Panc1 (cell line): Measurements from ENCODE around the gene MAD1L1. TPM values are rescaled to one million over a fixed set of nuclear protein-coding genes. Genes with fewer than 3 reads are reported as not detected.

Experiments used
- ATAC-seq: fragments of 200-7000 bp; cut with Tn5 transposase; 2 replicates; pipeline ENCODE4 v1.9.1; 2020; ENCODE audit warnings: mild to moderate bottlenecking, moderate library complexity
- BruUV-seq: library from RNA; stranded (reverse); fragments of 400-500 nt; replicated peaks from 2 replicates; lab custom pipeline; 2021; lab: Mats Ljungman, UMichigan
- CTCF ChIA-PET: fragments of 300-600 bp; sonication (Branson Sonifier 250); formaldehyde crosslinking; loops from one replicate; lab custom pipeline; 2022; ENCODE audit warnings: antibody characterized with exemption; lab: Charles Lee
- POLR2A ChIA-PET: fragments of 300-600 bp; sonication (Branson Sonifier 250); formaldehyde crosslinking; loops from one replicate; lab custom pipeline; 2022; ENCODE audit warnings: antibody characterized with exemption; lab: Charles Lee
- DNase-seq: peaks from one replicate; pipeline ENCODE4 v3.0.0-alpha.2; 2010; ENCODE audit warnings: low read depth, low spot score
- H3K27ac ChIP-seq: 2 replicates; pipeline ENCODE4 v1.5.1; 2011; ENCODE audit warnings: mild to moderate bottlenecking, low read length, inconsistent platforms
- H3K27me3 ChIP-seq: fragments of 200-500 bp; sonication (Bioruptor generic); 2 replicates; pipeline ENCODE4 v1.6.0; 2014; ENCODE audit warnings: low read length, inconsistent platforms; ENCODE audit not compliant: control insufficient read depth, insufficient read depth
- H3K36me3 ChIP-seq: fragments of 200-500 bp; sonication (Bioruptor generic); 2 replicates; pipeline ENCODE4 v1.5.1; 2014; ENCODE audit warnings: inconsistent platforms, mild to moderate bottlenecking, low read length, moderate library complexity; ENCODE audit not compliant: control insufficient read depth, insufficient read depth
- H3K4me1 ChIP-seq: 2 replicates; pipeline ENCODE4 v1.5.1; 2011; ENCODE audit warnings: inconsistent platforms, mild to moderate bottlenecking, low read length, moderate library complexity; ENCODE audit not compliant: control insufficient read depth, insufficient read depth
- H3K4me3 ChIP-seq, 2 experiments: 2 replicates each; pipeline ENCODE4 v1.5.1; 2011 to 2012; ENCODE audit warnings: low read depth in 2 of 2, low read length in 2 of 2, mild to moderate bottlenecking in 2 of 2, inconsistent platforms in 1 of 2, moderate library complexity in 1 of 2
- H3K9me3 ChIP-seq: fragments of 200-500 bp; sonication (Bioruptor generic); 2 replicates; pipeline ENCODE4 v1.5.1; 2014; ENCODE audit warnings: low read depth, mild to moderate bottlenecking, inconsistent platforms, low read length, moderate library complexity; ENCODE audit not compliant: control insufficient read depth, insufficient read depth
- POLR2AphosphoS5 ChIP-seq: IDR thresholded peaks from 2 replicates; pipeline ENCODE4 v1.6.1; 2012; ENCODE audit warnings: mild to moderate bottlenecking, low read depth, low read length, moderate library complexity
- SIN3A ChIP-seq: IDR thresholded peaks from 2 replicates; pipeline ENCODE4 v1.6.1; 2012; ENCODE audit warnings: low read depth, mild to moderate bottlenecking, low read length, moderate library complexity, borderline replicate concordance; ENCODE audit not compliant: insufficient read depth
- TCF7L2 ChIP-seq: IDR thresholded peaks from 2 replicates; pipeline ENCODE4 v1.6.1; 2011; ENCODE audit warnings: mild to moderate bottlenecking, low read depth, low read length, inconsistent platforms
- in situ Hi-C: cut with HindIII; loops from 2 replicates; pipeline ENCODE4 v1.10.0; 2016; ENCODE audit warnings: low sequenced_read_pairs, low pct_unique_long_range_greater_than_20kb
- intact Hi-C: fragments of 100-400 bp; cut with micrococcal nuclease; formaldehyde crosslinking; loops from one replicate; pipeline ENCODE4 v1.10.0; 2022; ENCODE audit not compliant: unreplicated experiment
- total RNA-seq: library from RNA; stranded (reverse); gene quantifications from one replicate; pipeline ENCODE4 v1.2.1, GENCODE V29; 2021; ENCODE audit not compliant: unreplicated experiment
- TF ChIP-seq, protein P1 (sequence below), 2 experiments: IDR thresholded peaks; 2 replicates each; pipeline ENCODE4 v1.6.1; 2011 to 2012; ENCODE audit warnings: low read depth in 2 of 2, control low read depth in 1 of 2, low read length in 1 of 2, mild to moderate bottlenecking in 1 of 2, moderate library complexity in 1 of 2; ENCODE audit not compliant: insufficient read depth in 1 of 2
- TF ChIP-seq, protein P2 (sequence below): fragments of 450-650 bp; IDR thresholded peaks from 2 replicates; pipeline ENCODE4 v1.5.1; 2017; ENCODE audit warnings: mild to moderate bottlenecking

The MAD1L1 gene
- total RNA-seq, 1 experiment from 2014 or later = 70.8 TPM

DNA sequence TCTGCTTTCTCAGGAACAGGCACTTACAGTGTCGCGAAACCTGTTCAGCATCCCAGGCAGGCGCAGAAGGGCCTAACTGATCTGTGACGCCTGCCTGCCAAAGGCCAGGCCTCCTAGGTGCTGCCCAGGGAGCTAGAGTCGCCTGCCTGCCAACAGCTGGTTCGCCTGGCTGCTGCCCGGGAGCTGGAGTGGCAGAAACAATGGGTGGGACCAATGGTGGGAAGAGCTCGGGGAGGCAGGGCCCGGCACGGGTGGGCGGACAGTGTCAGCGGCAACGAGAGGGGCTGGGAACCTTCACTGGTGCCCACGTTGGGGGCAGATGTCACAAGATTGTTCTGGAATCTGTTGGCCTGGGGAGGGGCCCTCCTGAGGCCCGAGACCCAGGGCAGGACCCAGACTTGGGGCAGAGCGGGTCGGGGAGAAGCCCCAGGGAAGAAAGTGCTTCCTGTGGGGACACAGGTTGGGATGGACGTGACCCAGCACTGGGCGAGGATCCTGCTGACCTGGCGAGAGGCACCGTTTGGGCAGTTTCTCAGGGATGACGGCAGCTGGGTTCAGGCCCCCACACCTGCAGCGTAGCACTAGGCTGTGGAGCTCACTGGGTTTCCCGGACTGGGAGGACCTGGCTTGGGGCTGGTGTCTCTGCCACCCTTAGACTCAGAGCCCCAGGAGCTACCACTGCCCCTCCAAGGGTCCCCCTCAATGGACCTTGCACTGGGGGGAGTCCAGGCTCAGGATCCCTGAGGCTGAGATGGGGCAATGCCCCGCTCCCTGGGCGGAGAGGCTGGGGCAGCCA, 380.8 kb downstream of the MAD1L1 start:
- Histone ChIP-seq H3K27me3 (no peaks in the 10 kb centered on the region), H3K9me3 (no peaks in the 10 kb centered on the region), H3K4me1 (no peaks in the 10 kb centered on the region), H3K27ac (no peak overlapping the region), H3K36me3 (no peaks in the 10 kb centered on the region), H3K4me3 (no peak overlapping the region)
- no TSS peak for BruUV-seq
- no peak for DNase-seq
- in situ Hi-C loops (no loop called here), intact Hi-C loops (no loop called here)
- ATAC-seq = no peak
- ChIA-PET CTCF (no interaction called here), POLR2A (no interaction called here)
- no peak for TF ChIP-seq SIN3A
- TF ChIP-seq, protein P1, sequence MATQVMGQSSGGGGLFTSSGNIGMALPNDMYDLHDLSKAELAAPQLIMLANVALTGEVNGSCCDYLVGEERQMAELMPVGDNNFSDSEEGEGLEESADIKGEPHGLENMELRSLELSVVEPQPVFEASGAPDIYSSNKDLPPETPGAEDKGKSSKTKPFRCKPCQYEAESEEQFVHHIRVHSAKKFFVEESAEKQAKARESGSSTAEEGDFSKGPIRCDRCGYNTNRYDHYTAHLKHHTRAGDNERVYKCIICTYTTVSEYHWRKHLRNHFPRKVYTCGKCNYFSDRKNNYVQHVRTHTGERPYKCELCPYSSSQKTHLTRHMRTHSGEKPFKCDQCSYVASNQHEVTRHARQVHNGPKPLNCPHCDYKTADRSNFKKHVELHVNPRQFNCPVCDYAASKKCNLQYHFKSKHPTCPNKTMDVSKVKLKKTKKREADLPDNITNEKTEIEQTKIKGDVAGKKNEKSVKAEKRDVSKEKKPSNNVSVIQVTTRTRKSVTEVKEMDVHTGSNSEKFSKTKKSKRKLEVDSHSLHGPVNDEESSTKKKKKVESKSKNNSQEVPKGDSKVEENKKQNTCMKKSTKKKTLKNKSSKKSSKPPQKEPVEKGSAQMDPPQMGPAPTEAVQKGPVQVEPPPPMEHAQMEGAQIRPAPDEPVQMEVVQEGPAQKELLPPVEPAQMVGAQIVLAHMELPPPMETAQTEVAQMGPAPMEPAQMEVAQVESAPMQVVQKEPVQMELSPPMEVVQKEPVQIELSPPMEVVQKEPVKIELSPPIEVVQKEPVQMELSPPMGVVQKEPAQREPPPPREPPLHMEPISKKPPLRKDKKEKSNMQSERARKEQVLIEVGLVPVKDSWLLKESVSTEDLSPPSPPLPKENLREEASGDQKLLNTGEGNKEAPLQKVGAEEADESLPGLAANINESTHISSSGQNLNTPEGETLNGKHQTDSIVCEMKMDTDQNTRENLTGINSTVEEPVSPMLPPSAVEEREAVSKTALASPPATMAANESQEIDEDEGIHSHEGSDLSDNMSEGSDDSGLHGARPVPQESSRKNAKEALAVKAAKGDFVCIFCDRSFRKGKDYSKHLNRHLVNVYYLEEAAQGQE (IDR thresholded peaks at IDR 0.05; ENCODE audit: insufficient read depth in 1 of 2, low read depth in 2 of 2, low read length in 1 of 2) = no peak
- TF ChIP-seq TCF7L2 = no peak
- TF ChIP-seq, protein P2, sequence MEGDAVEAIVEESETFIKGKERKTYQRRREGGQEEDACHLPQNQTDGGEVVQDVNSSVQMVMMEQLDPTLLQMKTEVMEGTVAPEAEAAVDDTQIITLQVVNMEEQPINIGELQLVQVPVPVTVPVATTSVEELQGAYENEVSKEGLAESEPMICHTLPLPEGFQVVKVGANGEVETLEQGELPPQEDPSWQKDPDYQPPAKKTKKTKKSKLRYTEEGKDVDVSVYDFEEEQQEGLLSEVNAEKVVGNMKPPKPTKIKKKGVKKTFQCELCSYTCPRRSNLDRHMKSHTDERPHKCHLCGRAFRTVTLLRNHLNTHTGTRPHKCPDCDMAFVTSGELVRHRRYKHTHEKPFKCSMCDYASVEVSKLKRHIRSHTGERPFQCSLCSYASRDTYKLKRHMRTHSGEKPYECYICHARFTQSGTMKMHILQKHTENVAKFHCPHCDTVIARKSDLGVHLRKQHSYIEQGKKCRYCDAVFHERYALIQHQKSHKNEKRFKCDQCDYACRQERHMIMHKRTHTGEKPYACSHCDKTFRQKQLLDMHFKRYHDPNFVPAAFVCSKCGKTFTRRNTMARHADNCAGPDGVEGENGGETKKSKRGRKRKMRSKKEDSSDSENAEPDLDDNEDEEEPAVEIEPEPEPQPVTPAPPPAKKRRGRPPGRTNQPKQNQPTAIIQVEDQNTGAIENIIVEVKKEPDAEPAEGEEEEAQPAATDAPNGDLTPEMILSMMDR = no peak
- no peak for TF ChIP-seq POLR2AphosphoS5

DNA sequence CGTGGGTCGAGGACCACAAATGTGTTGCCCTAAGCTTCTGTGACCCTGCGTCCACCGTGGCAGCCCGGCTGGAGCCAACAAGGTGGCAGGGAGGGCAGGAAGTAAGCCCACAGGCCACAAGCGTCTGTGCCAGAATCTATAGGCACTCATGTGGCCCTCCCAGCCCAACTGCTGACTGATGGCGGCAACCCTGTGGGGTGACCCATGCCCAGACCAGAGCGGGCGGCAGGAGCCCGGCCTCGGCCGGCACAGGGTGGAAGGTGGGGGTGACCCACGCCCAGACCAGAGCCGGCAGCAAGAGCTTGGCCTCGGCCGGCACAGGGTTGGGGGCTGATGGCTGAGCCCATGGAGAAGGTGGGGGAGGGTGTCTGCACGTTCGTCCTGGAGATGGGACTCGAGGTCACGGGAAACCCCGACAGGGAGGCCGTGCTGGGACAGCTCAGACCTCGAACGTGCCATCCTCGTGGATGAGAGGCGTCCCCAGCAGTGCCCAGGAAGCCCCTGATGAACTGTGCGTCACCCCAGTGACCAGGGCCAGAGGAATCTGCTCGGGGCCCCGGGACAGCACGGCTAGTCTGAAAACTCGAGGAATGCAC, 381.7 kb downstream of the MAD1L1 start:
- DNase-seq (no peak), ATAC-seq (no peak)
- intact Hi-C loops = no loop called here
- TF ChIP-seq SIN3A = no peak
- TF ChIP-seq, protein P1 (IDR thresholded peaks at IDR 0.05; ENCODE audit: insufficient read depth in 1 of 2, low read depth in 2 of 2, low read length in 1 of 2) = no peak
- no peak for TF ChIP-seq POLR2AphosphoS5
- TF ChIP-seq TCF7L2 = no peak
- TF ChIP-seq, protein P2 = no peak
- CTCF ChIA-PET = no interaction called here
- Histone ChIP-seq H3K27ac (no peak overlapping the region), H3K36me3 (no peaks in the 10 kb centered on the region), H3K4me3 (no peak overlapping the region), H3K4me1 (no peaks in the 10 kb centered on the region), H3K9me3 (no peaks in the 10 kb centered on the region), H3K27me3 (no peaks in the 10 kb centered on the region)
- in situ Hi-C loops = no loop called here
- BruUV-seq = no TSS peak
- POLR2A ChIA-PET = no interaction called here
